ENCODE data around the gene ZC3H8. TPM values are rescaled to one million over a fixed set of nuclear protein-coding genes. Genes with fewer than 3 reads are reported as not detected.
A peak's percentile ranks its signal among the peaks of the same experiment; 100 is the strongest.
"Not testable (repeated sequence)": the region's sequence is repeated elsewhere in the genome, so short reads cannot be mapped to it uniquely, and the experiment has no call there.

Gene ZC3H8
- total RNA-seq, 2 donors from 2014 or later, result 14.3 to 45.8 TPM

DNA sequence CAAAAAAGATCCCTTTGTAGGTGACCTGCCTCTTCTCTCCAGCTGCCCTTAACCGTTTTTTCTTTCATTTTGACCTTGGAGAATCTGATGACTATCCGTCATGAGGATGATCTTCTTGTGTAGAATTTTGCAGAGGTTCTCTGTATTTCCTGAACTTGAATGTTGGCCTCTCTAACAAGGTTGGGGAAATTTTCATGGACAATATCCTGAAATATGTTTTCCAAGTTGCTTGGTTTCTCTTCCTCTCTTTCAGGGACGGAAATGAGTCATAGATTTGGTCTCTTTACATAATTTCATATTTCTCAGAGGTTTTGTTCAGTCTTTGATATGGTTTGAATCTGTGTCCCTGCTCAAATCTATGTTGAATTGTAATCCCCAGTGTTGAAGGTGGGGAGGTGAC lies 34.0 kb downstream of the ZC3H8 start:
- Histone ChIP-seq H3K36me3 (replicated peaks in 1 of 2; ENCODE audit: insufficient read depth in 1 of 2, low read depth in 2 of 2) (no peaks in the 10 kb centered on the region), H3K27ac (no peak overlapping the region), H3K4me3 (no peak overlapping the region), H3K27me3 (no peaks in the 10 kb centered on the region), H3K9me3 (no peaks in the 10 kb centered on the region), H3K4me1 (no peaks in the 10 kb centered on the region)
- DNase-seq, result no peak
- 90 to 95% methylated on average over 3 of the region's 3 CpGs for WGBS, 2 donors
- intact Hi-C loops (cut with DNase I), result no loop called here
- ATAC-seq, result no peak
- TF ChIP-seq CTCF (IDR thresholded peaks at IDR 0.05) (no peak), POLR2A (IDR thresholded peaks at IDR 0.05) (no peak)

DNA sequence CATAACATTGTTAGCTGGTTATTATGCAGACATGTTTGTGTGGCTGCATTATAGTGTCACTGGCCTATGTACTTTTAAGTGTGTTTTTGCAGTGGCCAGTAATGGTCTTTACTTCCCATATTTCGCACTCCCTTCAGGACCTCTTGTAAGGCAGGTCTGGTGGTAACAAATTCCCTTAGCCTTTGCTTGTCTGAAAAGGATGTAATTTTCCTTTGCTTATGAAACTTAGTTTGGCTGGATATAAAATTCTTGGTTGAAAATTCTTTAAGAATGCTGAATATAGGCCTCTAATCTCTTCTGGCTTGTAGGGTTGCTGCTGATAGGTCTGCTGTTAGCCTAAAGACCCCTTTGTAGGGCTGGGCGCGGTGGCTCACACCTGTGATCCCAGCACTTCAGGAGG lies 34.7 kb downstream of the ZC3H8 start:
- intact Hi-C loops (cut with DNase I), result no loop called here
- Histone ChIP-seq H3K36me3 (replicated peaks in 1 of 2; ENCODE audit: insufficient read depth in 1 of 2, low read depth in 2 of 2) (no peaks in the 10 kb centered on the region), H3K27me3 (no peaks in the 10 kb centered on the region), H3K4me3 (no peak overlapping the region), H3K27ac (no peak overlapping the region), H3K4me1 (no peaks in the 10 kb centered on the region), H3K9me3 (no peaks in the 10 kb centered on the region)
- ATAC-seq (no peak), DNase-seq (no peak)
- no peak for TF ChIP-seq CTCF (IDR thresholded peaks at IDR 0.05)
- TF ChIP-seq POLR2A (IDR thresholded peaks at IDR 0.05), result no peak
- WGBS, 2 donors, result 95 to 100% methylated on average over 3 of the region's 3 CpGs

- ATAC-seq (no peak), DNase-seq (no peak)
- no peak for TF ChIP-seq POLR2A (IDR thresholded peaks at IDR 0.05)
- TF ChIP-seq CTCF (IDR thresholded peaks at IDR 0.05), result no peak
- H3K27ac ChIP-seq, result no peak overlapping the region
- no peaks in the 10 kb centered on the region for H3K36me3 ChIP-seq (replicated peaks in 1 of 2; ENCODE audit: insufficient read depth in 1 of 2, low read depth in 2 of 2)
- intact Hi-C loops (cut with DNase I), result no loop called here
- H3K9me3 ChIP-seq, result no peaks in the 10 kb centered on the region
- H3K4me3 ChIP-seq, result no peak overlapping the region
- no peaks in the 10 kb centered on the region for H3K27me3 ChIP-seq
- no peaks in the 10 kb centered on the region for H3K4me1 ChIP-seq
Observed at GRCh38 chr2:112217854-112218253, 37.0 kb downstream of the ZC3H8 start.

- no peaks in the 10 kb centered on the region for H3K9me3 ChIP-seq
- no peaks in the 10 kb centered on the region for H3K27me3 ChIP-seq
- ATAC-seq (no peak), DNase-seq (no peak)
- no peaks in the 10 kb centered on the region for H3K36me3 ChIP-seq (replicated peaks in 1 of 2; ENCODE audit: insufficient read depth in 1 of 2, low read depth in 2 of 2)
- no peak overlapping the region for H3K4me3 ChIP-seq
- 82 to 86% methylated on average over 3 of the region's 3 CpGs for WGBS, 2 donors
- no peaks in the 10 kb centered on the region for H3K4me1 ChIP-seq
- intact Hi-C loops (cut with DNase I), result no loop called here
- no peak for TF ChIP-seq POLR2A (IDR thresholded peaks at IDR 0.05)
- TF ChIP-seq CTCF (IDR thresholded peaks at IDR 0.05), result peak in 3 of 7 experiments; percentile 12 to 25 (median 17)
- no peak overlapping the region for H3K27ac ChIP-seq
Observed at GRCh38 chr2:112216167-112216566, 38.7 kb downstream of the ZC3H8 start.

- intact Hi-C loops (cut with DNase I), result not testable (repeated sequence)
Observed at GRCh38 chr2:112207905-112208304, 46.9 kb downstream of the ZC3H8 start.

More at GRCh38 chr2:112207905-112208304, 46.9 kb downstream of the ZC3H8 start:
- not testable (repeated sequence) for DNase-seq; H3K4me1 ChIP-seq; H3K9me3 ChIP-seq; H3K4me3 ChIP-seq; H3K27me3 ChIP-seq; ATAC-seq; H3K36me3 ChIP-seq (replicated peaks in 1 of 2; ENCODE audit: insufficient read depth in 1 of 2, low read depth in 2 of 2); H3K27ac ChIP-seq
- WGBS, 2 donors, result 71 to 72% methylated on average over 3 of the region's 3 CpGs
